CD4-positive, CD25-positive, alpha-beta regulatory T cell (primary cell): ENCODE measurements around the gene FHIP2A. TPM values are rescaled to one million over a fixed set of nuclear protein-coding genes. Genes with fewer than 3 reads are reported as not detected.

Source experiments
- ATAC-seq, 2 donors: fragments of 150-1000 bp; cut with Tn5 transposase; one replicate each; pipeline ENCODE4 v1.10.0; 2021; ENCODE audit warnings: low read depth in 2 of 2, moderate number of reproducible peaks in 2 of 2, moderate library complexity in 1 of 2
- DNase-seq, 3 donors: peaks; one replicate each; pipeline versions ENCODE4 v3.0.0 to v3.0.0-alpha.2; 2012 to 2022; ENCODE audit warnings: mixed read lengths in 1 of 3
- H3K27ac ChIP-seq: one replicate; pipeline ENCODE4 v1.7.0; 2013; ENCODE audit warnings: mild to moderate bottlenecking, low read length; ENCODE audit not compliant: insufficient read depth, poor library complexity, severe bottlenecking
- H3K27me3 ChIP-seq: one replicate; pipeline ENCODE4 v1.7.0; 2013; ENCODE audit warnings: low read length; ENCODE audit not compliant: control insufficient read depth, insufficient read depth
- H3K36me3 ChIP-seq: one replicate; pipeline ENCODE4 v1.7.0; 2013; ENCODE audit warnings: mild to moderate bottlenecking, low read length, moderate library complexity; ENCODE audit not compliant: control insufficient read depth, insufficient read depth
- H3K4me1 ChIP-seq: 2 replicates; pipeline ENCODE4 v1.7.0; 2013; ENCODE audit warnings: mild to moderate bottlenecking, low read length; ENCODE audit not compliant: insufficient read depth, control insufficient read depth, poor library complexity, severe bottlenecking
- H3K4me3 ChIP-seq: one replicate; pipeline ENCODE4 v1.7.0; 2013; ENCODE audit warnings: low read depth, mild to moderate bottlenecking, low read length, moderate library complexity
- H3K9me3 ChIP-seq, 2 experiments: 1 replicate in 1 of 2; 2 replicates in 1 of 2; pipeline ENCODE4 v1.7.0; 2013; ENCODE audit warnings: low read length in 2 of 2, mild to moderate bottlenecking in 1 of 2, moderate library complexity in 1 of 2; ENCODE audit not compliant: control insufficient read depth in 2 of 2
- H3K27ac Mint-ChIP-seq, 3 donors: one replicate each; pipeline ENCODE4 v1.8.0; 2020 to 2022; ENCODE audit warnings: mild to moderate bottlenecking in 3 of 3, mixed read lengths in 3 of 3, moderate library complexity in 2 of 3
- H3K27me3 Mint-ChIP-seq: one replicate; pipeline ENCODE4 v1.8.0; 2022; ENCODE audit warnings: mild to moderate bottlenecking, mixed read lengths
- H3K36me3 Mint-ChIP-seq: one replicate; pipeline ENCODE4 v1.8.0; 2020; ENCODE audit warnings: mixed read lengths
- H3K4me1 Mint-ChIP-seq, 4 donors: one replicate each; pipeline ENCODE4 v1.8.0; 2020 to 2022; ENCODE audit warnings: mixed read lengths in 4 of 4, mild to moderate bottlenecking in 1 of 4
- H3K4me3 Mint-ChIP-seq, 4 donors: one replicate each; pipeline ENCODE4 v1.8.0; 2020 to 2022; ENCODE audit warnings: mild to moderate bottlenecking in 4 of 4, mixed read lengths in 4 of 4, moderate library complexity in 3 of 4
- H3K9me3 Mint-ChIP-seq, 7 donors: one replicate each; pipeline ENCODE4 v1.8.0; 2020 to 2022; ENCODE audit warnings: mixed read lengths in 7 of 7, mild to moderate bottlenecking in 3 of 7, moderate library complexity in 2 of 7
- polyA plus RNA-seq, 4 donors: library from polyadenylated mRNA; unstranded; fragments of 300-500 nt; fragmentation: Illumina TruSeq; gene quantifications; one replicate each; pipeline ENCODE4 v1.2.3, GENCODE V29; 2021
- total RNA-seq: library from RNA; stranded (reverse); gene quantifications from one replicate; pipeline ENCODE4 v1.2.3, GENCODE V29; 2022

Gene FHIP2A
- total and polyA plus RNA-seq, 5 donors from 2014 or later, result 22.3 to 85.5 (median 31.7) TPM

GRCh38 chr10:114857922-114858629, 36.5 kb downstream of the FHIP2A start:
- peaks cover 81% of the 10 kb centered on the region for H3K36me3 ChIP-seq
- Mint-ChIP-seq H3K27me3 (no peaks in the 10 kb centered on the region), H3K9me3 (no peaks in the 10 kb centered on the region), H3K4me3 (no peak overlapping the region), H3K36me3 (peaks cover 49% of the 10 kb centered on the region), H3K4me1 (peaks cover 6 to 39% (median 19%) of the 10 kb centered on the region in 4 donors), H3K27ac (peak overlapping the region; percentile 4 to 85 (median 56))
- no peak overlapping the region for H3K4me3 ChIP-seq
- no peak overlapping the region for H3K27ac ChIP-seq
- no peak for ATAC-seq
- DNase-seq, result no peak
- no peaks in the 10 kb centered on the region for H3K9me3 ChIP-seq
- H3K27me3 ChIP-seq, result no peaks in the 10 kb centered on the region
- H3K4me1 ChIP-seq, result peaks cover 7% of the 10 kb centered on the region

GRCh38 chr10:114859222-114859621, 37.6 kb downstream of the FHIP2A start:
- Mint-ChIP-seq H3K27ac (peak overlapping the region; percentile 16 to 50 (median 32)), H3K9me3 (no peaks in the 10 kb centered on the region), H3K27me3 (no peaks in the 10 kb centered on the region), H3K4me1 (peaks cover 6 to 33% (median 19%) of the 10 kb centered on the region in 4 donors), H3K36me3 (peaks cover 53% of the 10 kb centered on the region), H3K4me3 (no peak overlapping the region)
- no peak overlapping the region for H3K27ac ChIP-seq
- no peaks in the 10 kb centered on the region for H3K9me3 ChIP-seq
- ATAC-seq (no peak), DNase-seq (no peak)
- H3K4me1 ChIP-seq, result peaks cover 7% of the 10 kb centered on the region
- H3K4me3 ChIP-seq, result no peak overlapping the region
- H3K36me3 ChIP-seq, result peaks cover 84% of the 10 kb centered on the region
- H3K27me3 ChIP-seq, result no peaks in the 10 kb centered on the region

GRCh38 chr10:114862456-114862855, 40.9 kb downstream of the FHIP2A start:
- Histone ChIP-seq H3K36me3 (peaks cover 66% of the 10 kb centered on the region), H3K4me1 (no peaks in the 10 kb centered on the region), H3K4me3 (no peak overlapping the region), H3K27ac (no peak overlapping the region), H3K27me3 (no peaks in the 10 kb centered on the region), H3K9me3 (no peaks in the 10 kb centered on the region)
- H3K27me3 Mint-ChIP-seq, result no peaks in the 10 kb centered on the region
- H3K36me3 Mint-ChIP-seq, result peaks cover 47% of the 10 kb centered on the region
- H3K4me3 Mint-ChIP-seq, result no peak overlapping the region
- H3K9me3 Mint-ChIP-seq, result peaks cover 0 to 5% (median 0%) of the 10 kb centered on the region in 7 donors
- DNase-seq (no peak), ATAC-seq (no peak)
- no peak overlapping the region for H3K27ac Mint-ChIP-seq
- H3K4me1 Mint-ChIP-seq, result peaks cover 2 to 4% (median 3%) of the 10 kb centered on the region in 4 donors

GRCh38 chr10:114867365-114867764, 45.8 kb downstream of the FHIP2A start:
- H3K9me3 Mint-ChIP-seq, result peaks cover 0 to 5% (median 0%) of the 10 kb centered on the region in 7 donors
- H3K27ac Mint-ChIP-seq, result no peak overlapping the region
- Histone ChIP-seq H3K27me3 (peaks cover 2% of the 10 kb centered on the region), H3K27ac (no peak overlapping the region), H3K9me3 (no peaks in the 10 kb centered on the region), H3K36me3 (peaks cover 23% of the 10 kb centered on the region), H3K4me1 (no peaks in the 10 kb centered on the region), H3K4me3 (no peak overlapping the region)
- ATAC-seq (no peak), DNase-seq (no peak)
- peaks cover 20% of the 10 kb centered on the region for H3K36me3 Mint-ChIP-seq
- H3K4me1 Mint-ChIP-seq, result peaks cover 0 to 4% (median 0%) of the 10 kb centered on the region in 4 donors
- no peak overlapping the region for H3K4me3 Mint-ChIP-seq
- no peaks in the 10 kb centered on the region for H3K27me3 Mint-ChIP-seq

- ATAC-seq (no peak), DNase-seq (no peak)
- Histone ChIP-seq H3K27me3 (peaks cover 7% of the 10 kb centered on the region), H3K27ac (no peak overlapping the region), H3K4me1 (no peaks in the 10 kb centered on the region), H3K4me3 (no peak overlapping the region), H3K36me3 (peaks cover 11% of the 10 kb centered on the region), H3K9me3 (no peaks in the 10 kb centered on the region)
- Mint-ChIP-seq H3K27ac (no peak overlapping the region), H3K27me3 (no peaks in the 10 kb centered on the region), H3K9me3 (peaks cover 0 to 5% (median 0%) of the 10 kb centered on the region in 7 donors), H3K4me3 (no peak overlapping the region), H3K4me1 (peaks cover 0 to 4% (median 0%) of the 10 kb centered on the region in 4 donors), H3K36me3 (peaks cover 11% of the 10 kb centered on the region)
Observed at GRCh38 chr10:114868870-114869519, 47.4 kb downstream of the FHIP2A start.

GRCh38 chr10:114869520-114869892, 47.9 kb downstream of the FHIP2A start:
- Histone ChIP-seq H3K4me3 (no peak overlapping the region), H3K27ac (no peak overlapping the region), H3K4me1 (no peaks in the 10 kb centered on the region), H3K9me3 (no peaks in the 10 kb centered on the region), H3K36me3 (peaks cover 7% of the 10 kb centered on the region), H3K27me3 (peaks cover 7% of the 10 kb centered on the region)
- ATAC-seq (no peak), DNase-seq (no peak)
- peaks cover 0 to 4% (median 0%) of the 10 kb centered on the region in 4 donors for H3K4me1 Mint-ChIP-seq
- no peak overlapping the region for H3K27ac Mint-ChIP-seq
- H3K9me3 Mint-ChIP-seq, result peaks cover 0 to 5% (median 0%) of the 10 kb centered on the region in 7 donors
- H3K36me3 Mint-ChIP-seq, result peaks cover 7% of the 10 kb centered on the region
- H3K27me3 Mint-ChIP-seq, result no peaks in the 10 kb centered on the region
- H3K4me3 Mint-ChIP-seq, result no peak overlapping the region

- H3K36me3 Mint-ChIP-seq, result peaks cover 7% of the 10 kb centered on the region
- peaks cover 9% of the 10 kb centered on the region for H3K27me3 Mint-ChIP-seq
- ATAC-seq (no peak), DNase-seq (no peak)
- Histone ChIP-seq H3K27ac (no peak overlapping the region), H3K27me3 (peaks cover 7% of the 10 kb centered on the region), H3K36me3 (peaks cover 1% of the 10 kb centered on the region), H3K4me3 (no peak overlapping the region), H3K9me3 (no peaks in the 10 kb centered on the region), H3K4me1 (no peaks in the 10 kb centered on the region)
- peaks cover 0 to 5% (median 0%) of the 10 kb centered on the region in 7 donors for H3K9me3 Mint-ChIP-seq
- H3K4me1 Mint-ChIP-seq, result peaks cover 0 to 5% (median 4%) of the 10 kb centered on the region in 4 donors
- H3K4me3 Mint-ChIP-seq, result no peak overlapping the region
- H3K27ac Mint-ChIP-seq, result no peak overlapping the region
Observed at GRCh38 chr10:114870486-114870885, 48.9 kb downstream of the FHIP2A start.
